HG03521 (cell line): ENCODE results near the gene DPP6.
"Not testable (repeated sequence)": the region's sequence is repeated elsewhere in the genome, so short reads cannot be mapped to it uniquely, and the experiment has no call there.

ENCODE experiments used
- ATAC-seq: cut with Tn5 transposase; IDR thresholded peaks from one replicate; pipeline ENCODE4 v1.9.1; 2021; ENCODE audit warnings: mild to moderate bottlenecking, moderate library complexity; ENCODE audit not compliant: unreplicated experiment

DPP6 gene

DNA sequence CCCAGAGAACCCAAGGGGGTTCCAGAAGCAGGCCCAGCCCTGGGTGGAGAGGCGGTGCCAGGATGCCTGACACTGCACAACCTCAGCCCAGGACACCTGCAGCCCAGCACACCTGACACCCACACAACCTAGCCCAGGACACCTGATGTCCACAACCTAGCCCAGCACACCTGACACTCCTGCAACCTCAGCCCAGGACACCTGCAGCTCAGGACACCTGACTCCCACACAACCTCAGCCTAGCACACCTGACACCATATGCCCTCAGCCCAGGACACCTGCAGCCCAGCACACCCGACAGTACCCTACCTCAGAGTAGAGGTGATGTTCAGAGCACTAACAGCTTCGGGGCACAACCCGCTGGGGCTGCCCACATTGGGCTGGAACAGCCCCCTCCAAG is 863.4 kb downstream of the DPP6 start:
- no peak for ATAC-seq

DNA sequence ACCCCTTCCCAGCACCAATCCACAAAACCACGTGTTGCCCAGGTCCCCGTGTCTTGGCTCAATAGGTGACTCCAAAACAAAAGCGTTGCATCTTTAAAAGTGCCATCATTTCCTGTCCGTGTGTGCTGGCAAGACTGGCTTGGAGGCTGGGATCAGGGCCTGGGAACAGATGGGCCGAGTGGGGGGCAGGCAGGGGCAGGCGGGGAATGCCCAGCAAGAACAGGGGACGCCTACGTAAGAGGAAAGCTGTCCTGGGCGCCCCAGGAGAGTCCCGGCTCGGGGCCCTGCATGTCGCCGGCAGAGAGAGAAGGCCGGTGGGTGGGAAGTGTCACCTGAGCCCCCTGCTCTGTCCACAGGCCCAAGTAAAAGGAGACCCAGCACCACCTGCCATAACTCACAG is 864.2 kb downstream of the DPP6 start:
- ATAC-seq: no peak

DNA sequence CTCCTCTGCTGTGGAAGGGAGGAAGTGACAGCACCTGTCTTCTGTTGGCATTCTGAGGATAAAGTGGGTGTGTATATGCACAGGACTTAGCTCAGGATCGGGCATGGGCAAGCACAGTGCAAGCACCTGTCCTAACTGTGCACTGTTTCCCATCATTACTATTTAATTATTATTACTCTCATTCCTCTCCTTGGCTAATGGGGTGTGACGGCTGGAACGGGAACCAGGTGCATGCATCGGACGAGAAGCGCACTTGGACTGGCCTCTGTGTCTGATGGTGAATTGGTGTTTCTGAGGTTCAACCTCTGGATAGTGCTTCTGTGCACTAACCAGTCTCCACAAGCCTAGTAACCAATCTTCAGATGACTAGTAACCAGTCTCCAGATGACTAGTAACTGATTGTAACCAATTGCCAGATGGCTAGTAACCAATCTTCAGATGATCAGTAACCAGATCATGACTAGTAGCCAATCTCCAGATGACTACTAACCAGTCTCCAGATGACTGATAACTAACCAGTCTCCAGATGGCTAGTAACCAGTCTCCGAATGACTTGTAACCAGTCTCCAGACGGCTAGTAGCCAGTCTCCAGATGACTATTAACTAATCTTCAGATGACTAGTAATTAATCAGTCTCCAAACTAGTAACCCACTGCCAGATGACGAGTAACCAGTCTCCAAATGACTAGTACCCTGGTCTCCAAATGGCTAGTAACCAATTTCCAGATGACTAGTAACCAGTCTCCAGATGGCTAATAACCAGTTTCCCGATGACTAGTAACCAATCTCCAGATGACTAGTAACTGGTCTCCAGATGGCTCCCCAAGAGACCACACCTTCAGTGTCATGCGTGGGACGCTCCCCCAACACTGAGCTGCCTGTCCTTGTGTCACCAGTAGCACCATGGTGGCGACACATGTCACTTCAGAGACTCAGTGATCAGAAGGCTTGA is 864.9 kb downstream of the DPP6 start:
- no peak for ATAC-seq

DNA sequence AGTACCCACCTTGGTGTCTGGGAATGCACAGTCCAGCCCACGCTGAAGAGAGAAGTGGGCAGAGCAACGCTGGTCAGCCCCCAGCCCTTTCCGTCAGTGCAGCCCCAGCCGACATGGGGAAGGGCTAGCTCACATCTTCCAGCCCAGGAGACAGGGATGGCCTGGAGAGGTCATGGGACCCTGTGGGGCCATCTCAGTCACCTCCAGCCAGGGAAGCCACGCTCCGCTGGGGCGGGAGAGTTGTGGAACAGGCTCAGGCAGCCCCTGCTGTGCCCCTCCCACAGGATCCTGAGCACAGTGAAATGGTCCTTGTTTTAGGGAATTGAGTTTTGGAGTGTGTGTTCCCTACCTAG is 865.6 kb downstream of the DPP6 start:
- ATAC-seq: no peak

DNA sequence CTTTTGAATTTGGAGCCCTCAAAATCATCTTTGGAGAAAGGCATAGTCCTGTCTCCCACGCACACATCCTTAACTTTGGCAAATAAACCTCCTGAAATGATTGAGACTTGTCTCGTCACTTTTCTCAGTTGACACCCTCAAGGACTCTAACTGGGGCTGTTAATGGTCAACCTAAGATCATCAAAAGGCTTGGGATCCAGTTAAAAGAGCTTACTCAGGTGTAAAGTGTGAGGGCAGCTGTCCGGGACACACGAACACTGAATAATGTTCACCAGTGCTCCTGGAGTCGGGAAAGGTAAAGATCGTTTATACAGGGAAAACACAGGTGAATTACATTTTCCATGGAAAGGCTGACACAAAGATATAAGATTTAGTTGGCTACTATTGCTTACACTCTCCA is 866.1 kb downstream of the DPP6 start:
- no peak for ATAC-seq

DNA sequence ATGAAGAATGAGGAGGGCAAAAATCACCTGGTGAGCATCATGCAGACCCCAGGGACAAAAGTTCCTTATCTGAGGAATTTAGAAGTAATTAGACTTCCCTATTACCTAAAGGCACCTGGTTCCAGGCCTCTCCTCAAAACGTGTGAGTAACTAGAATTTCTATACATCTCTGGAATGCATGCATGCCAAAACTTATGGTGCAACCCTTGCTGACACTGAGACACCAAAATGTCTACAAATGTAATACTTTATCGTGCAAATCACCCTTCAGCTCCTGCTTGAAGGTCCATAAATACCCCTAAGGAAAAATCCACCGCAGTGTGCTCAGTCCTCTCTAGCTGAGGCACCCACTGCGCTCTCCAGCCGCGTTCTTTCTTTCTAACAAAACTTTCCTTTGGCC is 866.5 kb downstream of the DPP6 start:
- ATAC-seq: no peak

DNA sequence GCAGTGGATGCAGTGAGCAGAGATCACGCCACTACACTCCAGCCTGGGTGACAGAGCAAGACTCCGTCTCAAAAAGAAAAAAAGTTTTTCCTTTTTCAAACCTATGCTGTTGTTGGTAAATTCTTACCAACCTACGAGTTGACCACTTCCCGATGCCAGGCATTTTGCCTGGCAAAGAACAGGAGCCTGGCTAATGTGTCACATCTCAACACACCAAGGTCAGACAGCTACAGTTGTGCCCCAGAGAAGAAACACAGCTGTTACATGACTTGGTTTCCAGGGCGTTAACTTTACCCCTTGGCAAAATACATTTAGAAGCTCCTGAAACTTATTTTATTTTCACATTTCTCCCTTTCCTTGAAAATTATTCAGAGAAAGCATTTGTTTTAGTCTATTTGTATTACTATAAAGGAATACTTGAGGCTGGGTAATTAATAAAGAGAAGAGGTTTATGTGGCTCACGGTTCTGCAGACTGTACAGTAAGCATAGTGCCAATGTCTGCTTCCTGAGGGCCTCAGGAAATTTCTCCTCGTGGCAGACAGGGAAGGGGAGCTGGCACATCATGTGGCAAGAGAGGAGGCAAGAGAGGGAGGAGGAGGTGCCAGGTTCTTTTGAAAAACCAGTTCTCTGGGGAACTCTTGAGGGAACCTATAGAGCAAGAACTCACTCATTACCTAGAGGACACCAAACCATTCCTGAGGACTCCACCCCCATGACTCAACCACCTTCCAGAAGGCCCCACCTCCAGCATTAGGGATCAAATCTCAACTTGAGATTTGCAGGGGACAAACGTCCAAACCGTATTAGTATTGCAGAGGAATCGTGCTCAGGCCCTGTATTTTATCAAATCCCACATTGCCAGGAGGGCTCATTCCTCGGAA is 867.4 kb downstream of the DPP6 start:
- ATAC-seq: no peak

DNA sequence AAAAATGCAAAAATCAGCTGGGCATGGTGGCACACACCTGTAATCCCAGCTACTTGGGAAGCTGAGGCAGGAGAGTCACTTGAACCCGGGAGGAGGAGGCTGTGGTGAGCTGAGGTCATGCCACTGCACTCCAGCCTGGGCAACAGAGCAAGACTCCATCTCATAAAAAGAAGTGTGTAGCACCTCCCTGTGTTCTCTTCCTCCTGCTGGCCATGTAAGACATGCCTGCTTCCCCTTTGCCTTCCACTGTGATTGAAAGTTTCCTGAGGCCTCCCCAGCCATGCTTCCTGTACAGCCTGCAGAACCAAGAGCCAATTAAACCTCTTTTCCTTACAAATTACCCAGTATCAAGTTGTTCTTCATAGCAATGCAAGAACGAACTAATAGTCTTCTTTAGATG is 870.3 kb downstream of the DPP6 start:
- ATAC-seq: not testable (repeated sequence)

DNA sequence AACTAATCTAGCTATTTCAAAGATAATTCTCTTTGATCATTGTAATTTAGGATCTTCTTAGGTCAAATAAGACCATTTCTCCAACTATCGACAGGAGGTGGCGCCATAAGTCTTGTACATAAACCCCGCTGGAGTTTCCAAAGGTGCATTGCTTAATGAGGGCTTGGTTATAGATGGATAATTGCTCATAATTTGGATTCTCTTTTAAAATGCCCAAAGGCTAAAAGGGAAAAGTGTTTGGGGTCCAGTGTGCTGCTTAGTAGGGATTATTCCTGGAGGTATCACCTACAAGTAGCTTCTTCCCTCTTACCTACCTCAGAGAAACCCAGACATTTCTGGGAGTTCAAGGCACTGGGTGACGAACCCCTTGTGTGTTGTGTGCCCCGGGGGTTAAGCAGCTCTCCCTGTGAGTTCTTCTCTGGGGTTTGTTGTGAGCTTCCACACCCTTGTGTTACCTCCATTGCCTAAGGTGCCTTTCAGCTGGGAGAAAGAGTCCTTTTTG is 875.5 kb downstream of the DPP6 start:
- ATAC-seq: peak; percentile 48

DNA sequence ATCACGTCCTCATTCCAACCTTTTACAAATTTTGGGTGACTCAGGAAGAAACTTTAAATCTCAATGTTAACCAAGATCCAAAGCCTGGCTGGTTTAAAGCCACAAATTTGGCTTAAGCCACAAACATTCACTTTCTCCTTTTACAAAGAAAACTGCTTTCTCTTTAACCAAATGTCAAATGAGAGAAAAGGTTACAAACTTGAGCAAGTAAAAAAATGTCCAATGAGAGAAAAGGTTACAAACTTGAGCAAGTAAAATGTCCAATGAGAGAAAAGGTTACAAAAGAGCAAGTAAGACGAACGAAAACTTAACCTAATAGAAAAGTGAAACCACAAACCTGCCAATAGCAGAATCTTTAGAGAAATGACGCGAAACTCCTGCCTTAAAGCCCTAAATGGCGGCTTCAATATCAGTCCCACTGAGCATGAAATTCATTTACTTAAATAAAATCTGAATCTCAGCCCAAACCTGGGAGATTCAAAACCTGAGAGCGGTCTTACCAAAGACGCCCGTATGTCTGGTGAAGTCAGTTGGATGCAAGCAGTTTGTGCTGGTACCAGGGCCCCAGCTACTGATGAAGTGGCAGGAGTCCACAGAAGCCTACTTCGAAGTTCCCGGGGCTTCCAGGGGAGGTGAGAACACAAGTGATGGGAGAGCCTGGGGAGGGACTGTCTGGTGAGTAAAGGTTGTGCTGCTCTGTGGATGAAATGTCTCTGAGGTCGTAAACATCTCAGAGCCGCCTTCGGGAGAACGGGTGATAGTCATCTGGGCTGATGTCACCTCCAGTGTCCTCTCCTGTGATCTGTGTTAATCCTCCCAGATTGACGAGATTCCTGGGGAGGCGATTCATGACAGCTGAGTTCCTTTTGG is 876.2 kb downstream of the DPP6 start:
- peak; percentile 81 for ATAC-seq

DNA sequence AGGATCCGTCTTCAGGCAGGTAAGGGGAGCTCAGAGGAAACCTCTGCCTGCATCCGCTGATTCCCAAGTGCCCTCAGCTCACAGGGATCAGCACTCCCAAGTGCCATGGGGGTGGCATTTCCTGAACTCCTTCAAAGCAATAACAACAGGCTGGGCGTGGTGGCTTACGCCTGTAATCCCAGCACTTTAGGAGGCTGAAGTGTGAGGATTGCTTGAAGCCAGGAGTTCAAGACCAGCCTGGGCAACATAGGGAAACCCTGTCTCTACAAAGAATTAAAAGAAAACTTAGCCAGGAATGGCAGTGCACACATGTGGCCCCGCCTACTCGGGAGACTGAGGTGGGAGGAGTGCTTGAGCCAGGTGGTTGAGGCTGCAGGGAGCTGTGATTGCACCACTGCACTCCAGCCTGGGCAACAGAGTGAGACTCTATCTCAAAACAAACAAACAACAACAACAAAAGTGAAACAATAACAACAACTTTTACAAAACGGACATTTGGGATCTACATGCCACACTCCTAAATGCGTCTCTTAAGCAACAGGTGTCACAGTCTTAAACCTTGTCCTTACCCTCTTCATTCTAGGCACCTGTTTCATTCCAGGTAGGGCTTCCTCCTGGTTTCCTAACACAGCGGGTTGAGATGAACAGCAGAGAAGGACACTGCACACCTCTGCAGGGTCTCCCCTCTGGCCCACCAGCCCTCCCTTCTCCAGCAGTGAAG is 877.0 kb downstream of the DPP6 start:
- no peak for ATAC-seq

DNA sequence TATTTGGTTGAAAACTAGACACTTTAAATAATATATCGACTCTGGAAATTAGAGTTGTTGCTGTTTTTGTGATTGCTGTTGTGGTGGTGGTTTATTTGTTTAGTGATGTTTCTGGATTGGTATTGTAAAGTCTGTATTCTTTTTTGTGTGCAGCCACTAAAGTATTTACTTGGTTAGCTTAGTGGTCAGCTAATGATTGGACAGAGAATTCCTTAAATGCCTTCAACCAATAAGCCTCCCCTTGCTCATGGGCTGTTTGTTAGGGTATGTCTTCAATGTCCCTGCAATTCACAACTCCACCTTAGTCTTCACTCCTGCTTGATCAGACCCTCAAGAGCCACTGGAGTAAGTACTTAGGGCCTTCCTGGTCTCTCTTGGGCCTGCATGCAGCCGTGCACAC is 879.7 kb downstream of the DPP6 start:
- no peak for ATAC-seq

DNA sequence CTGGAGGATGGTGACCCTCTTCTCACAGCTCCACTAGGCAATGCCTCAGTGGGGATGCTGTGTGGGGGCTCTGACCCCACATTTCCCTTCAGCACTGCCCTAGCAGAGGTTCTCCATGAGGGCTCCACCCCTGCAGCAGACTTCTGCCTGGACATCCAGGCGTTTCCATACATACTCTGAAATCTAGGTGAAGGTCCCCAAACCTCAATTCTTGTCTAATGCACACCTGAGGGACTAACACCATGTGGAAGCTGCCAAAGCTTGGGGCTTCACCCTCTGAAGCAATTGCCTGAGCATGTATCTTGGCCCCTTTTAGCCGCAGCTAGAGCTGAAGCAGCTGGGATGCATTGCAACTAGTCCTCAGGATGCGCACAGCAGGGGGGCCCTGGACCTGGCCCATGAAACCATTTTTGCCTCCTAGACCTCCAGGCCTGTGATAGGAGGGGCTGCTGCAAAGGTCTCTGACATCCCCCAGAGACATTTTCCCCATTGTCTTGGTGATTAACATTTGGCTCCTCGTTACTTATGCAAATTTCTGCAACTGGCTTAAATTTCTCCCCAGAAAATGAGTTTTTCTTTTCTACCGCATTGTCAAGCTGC is 882.3 kb downstream of the DPP6 start:
- not testable (repeated sequence) for ATAC-seq

DNA sequence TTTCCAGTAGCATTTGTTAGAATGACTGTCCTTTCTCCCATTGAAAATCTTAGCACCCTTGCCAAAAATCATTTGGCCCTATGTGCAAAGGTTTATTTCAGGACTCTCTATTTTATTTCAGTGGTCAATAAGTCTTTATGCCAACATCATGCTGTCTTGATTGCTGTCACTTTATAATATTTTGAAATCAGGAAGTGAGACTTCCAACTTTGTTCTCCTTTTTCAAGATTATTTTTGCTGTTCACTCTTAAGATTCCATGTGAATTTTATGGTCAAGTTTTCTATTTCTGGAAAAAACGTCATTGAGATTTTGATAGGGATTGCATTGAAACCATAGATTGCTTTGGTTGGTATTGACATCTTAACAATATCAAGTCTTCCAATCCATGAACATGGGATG is 885.6 kb downstream of the DPP6 start:
- no peak for ATAC-seq

DNA sequence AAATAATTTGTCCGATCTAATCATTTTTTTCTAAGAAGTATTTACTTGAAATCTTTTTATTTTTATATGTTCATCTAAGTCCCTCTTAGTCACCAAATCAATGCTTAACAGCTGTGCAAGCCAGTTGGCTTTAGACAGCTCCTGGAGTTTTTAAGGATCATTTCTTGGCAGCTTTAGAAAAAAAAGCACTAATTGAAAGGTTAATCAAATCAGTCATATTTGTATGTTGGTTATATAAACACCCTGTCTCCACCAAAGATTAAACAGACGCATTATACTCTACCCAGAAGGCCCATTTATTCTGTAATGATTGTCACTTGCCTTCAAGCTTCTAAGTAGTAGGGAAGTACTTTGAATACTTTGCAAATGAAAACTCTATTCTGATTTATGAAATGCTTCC is 890.5 kb downstream of the DPP6 start:
- ATAC-seq: no peak
